ENCODE data around the gene C16orf89. TPM values are rescaled to one million over a fixed set of nuclear protein-coding genes. Genes with fewer than 3 reads are reported as not detected.

C16orf89 gene
- polyA plus RNA-seq, 1 of the 3 experiments (the other 2 are of a cell fraction): not detected

GRCh38 chr16:5062790-5063765 lies 2.7 kb downstream of the C16orf89 start (continued):
- TF ChIP-seq SMC3 (IDR thresholded peaks at IDR 0.05; ENCODE audit: low read depth, low read length): no peak
- TF ChIP-seq GATA2 (CRISPR knock-in tag; IDR thresholded peaks at IDR 0.05): no peak
- TF ChIP-seq SIN3A (IDR thresholded peaks at IDR 0.05; ENCODE audit: borderline replicate concordance, low read depth, low read length): no peak
- TF ChIP-seq RFX5 (IDR thresholded peaks at IDR 0.05; ENCODE audit: low read length): no peak
- no peak for TF ChIP-seq RAD21 (IDR thresholded peaks at IDR 0.05; ENCODE audit: low read length)
- no peak for TF ChIP-seq RCOR1 (IDR thresholded peaks at IDR 0.05; ENCODE audit: low read length)
- no peak for TF ChIP-seq MEF2A (IDR thresholded peaks at IDR 0.05; ENCODE audit: borderline replicate concordance, low read depth)
- TF ChIP-seq NRF1 (IDR thresholded peaks at IDR 0.05; ENCODE audit: low read depth, low read length): no peak
- TF ChIP-seq RXRA (IDR thresholded peaks at IDR 0.05; ENCODE audit: borderline replicate concordance, low read depth): no peak

GRCh38 chr16:5062051-5062450 lies 3.7 kb downstream of the C16orf89 start:
- H3K9me2 ChIP-seq: no peaks in the 10 kb centered on the region
- 44% methylated on average over 5 of the region's 11 CpGs for WGBS (ENCODE audit: low lambda C conversion rate)
- H3K9ac ChIP-seq: no peak overlapping the region
- TF ChIP-seq, protein P1, sequence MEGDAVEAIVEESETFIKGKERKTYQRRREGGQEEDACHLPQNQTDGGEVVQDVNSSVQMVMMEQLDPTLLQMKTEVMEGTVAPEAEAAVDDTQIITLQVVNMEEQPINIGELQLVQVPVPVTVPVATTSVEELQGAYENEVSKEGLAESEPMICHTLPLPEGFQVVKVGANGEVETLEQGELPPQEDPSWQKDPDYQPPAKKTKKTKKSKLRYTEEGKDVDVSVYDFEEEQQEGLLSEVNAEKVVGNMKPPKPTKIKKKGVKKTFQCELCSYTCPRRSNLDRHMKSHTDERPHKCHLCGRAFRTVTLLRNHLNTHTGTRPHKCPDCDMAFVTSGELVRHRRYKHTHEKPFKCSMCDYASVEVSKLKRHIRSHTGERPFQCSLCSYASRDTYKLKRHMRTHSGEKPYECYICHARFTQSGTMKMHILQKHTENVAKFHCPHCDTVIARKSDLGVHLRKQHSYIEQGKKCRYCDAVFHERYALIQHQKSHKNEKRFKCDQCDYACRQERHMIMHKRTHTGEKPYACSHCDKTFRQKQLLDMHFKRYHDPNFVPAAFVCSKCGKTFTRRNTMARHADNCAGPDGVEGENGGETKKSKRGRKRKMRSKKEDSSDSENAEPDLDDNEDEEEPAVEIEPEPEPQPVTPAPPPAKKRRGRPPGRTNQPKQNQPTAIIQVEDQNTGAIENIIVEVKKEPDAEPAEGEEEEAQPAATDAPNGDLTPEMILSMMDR (IDR thresholded peaks at IDR 0.05): no peak
- TF ChIP-seq, protein P2, sequence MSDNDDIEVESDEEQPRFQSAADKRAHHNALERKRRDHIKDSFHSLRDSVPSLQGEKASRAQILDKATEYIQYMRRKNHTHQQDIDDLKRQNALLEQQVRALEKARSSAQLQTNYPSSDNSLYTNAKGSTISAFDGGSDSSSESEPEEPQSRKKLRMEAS (IDR thresholded peaks at IDR 0.05; ENCODE audit: low read depth): no peak
- TF ChIP-seq USF2 (IDR thresholded peaks at IDR 0.05; ENCODE audit: borderline replicate concordance, low read depth, low read length) (no peak), JUND (IDR thresholded peaks at IDR 0.05) (no peak), RFX5 (IDR thresholded peaks at IDR 0.05; ENCODE audit: low read length) (no peak), POLR2AphosphoS5 (IDR thresholded peaks at IDR 0.05; ENCODE audit: low read depth, low read length) (no peak), FOSL2 (IDR thresholded peaks at IDR 0.05; ENCODE audit: borderline replicate concordance, low read depth) (no peak), TEAD4 (IDR thresholded peaks at IDR 0.05; ENCODE audit: borderline replicate concordance, insufficient read depth) (no peak), RCOR1 (IDR thresholded peaks at IDR 0.05; ENCODE audit: low read length) (no peak), MEF2A (IDR thresholded peaks at IDR 0.05; ENCODE audit: borderline replicate concordance, low read depth) (no peak), SMC3 (IDR thresholded peaks at IDR 0.05; ENCODE audit: low read depth, low read length) (no peak), ELF1 (IDR thresholded peaks at IDR 0.05) (no peak), PBX3 (IDR thresholded peaks at IDR 0.05) (no peak)
- TF ChIP-seq, protein P3, sequence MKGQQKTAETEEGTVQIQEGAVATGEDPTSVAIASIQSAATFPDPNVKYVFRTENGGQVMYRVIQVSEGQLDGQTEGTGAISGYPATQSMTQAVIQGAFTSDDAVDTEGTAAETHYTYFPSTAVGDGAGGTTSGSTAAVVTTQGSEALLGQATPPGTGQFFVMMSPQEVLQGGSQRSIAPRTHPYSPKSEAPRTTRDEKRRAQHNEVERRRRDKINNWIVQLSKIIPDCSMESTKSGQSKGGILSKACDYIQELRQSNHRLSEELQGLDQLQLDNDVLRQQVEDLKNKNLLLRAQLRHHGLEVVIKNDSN (IDR thresholded peaks at IDR 0.05; ENCODE audit: borderline replicate concordance, low read depth): no peak
- ChIA-PET POLR2A (no interaction called here), CTCF (interaction anchor here (1.7 kb wide), 1 partner anchor 23 kb away, joined by 3 read pairs; no protein-coding TSS in a partner anchor)
- no peaks in the 10 kb centered on the region for H3F3A ChIP-seq (replicated peaks; ENCODE audit: insufficient read depth)
- no peak overlapping the region for H3K4me2 ChIP-seq
- no peak overlapping the region for H2AFZ ChIP-seq (ENCODE audit: low read depth)
- H3K79me2 ChIP-seq (ENCODE audit: insufficient read depth): no peaks in the 10 kb centered on the region
- DNase-seq: no peak
- H3K4me3 ChIP-seq (ENCODE audit: low read depth in 2 of 2, low read length in 1 of 2): no peak overlapping the region
- no peaks in the 10 kb centered on the region for H4K20me1 ChIP-seq (ENCODE audit: insufficient read depth)
- H3K27ac ChIP-seq (ENCODE audit: low read depth in 2 of 2, low read length in 1 of 2): no peak overlapping the region
- H3K4me1 ChIP-seq (ENCODE audit: control insufficient read depth in 1 of 2, insufficient read depth in 2 of 2, low read depth in 1 of 2, low read length in 1 of 2): no peaks in the 10 kb centered on the region
- H3K36me3 ChIP-seq (replicated peaks in 1 of 2; ENCODE audit: control insufficient read depth in 1 of 2, insufficient read depth in 2 of 2, low read length in 1 of 2): no peaks in the 10 kb centered on the region
- no peaks in the 10 kb centered on the region for H3K9me3 ChIP-seq
- H3K27me3 ChIP-seq (ENCODE audit: insufficient read depth): peaks cover 38% of the 10 kb centered on the region

Data from SK-N-SH (cell line).